ENCODE measurements around the gene PEF1. TPM values are rescaled to one million over a fixed set of nuclear protein-coding genes. Genes with fewer than 3 reads are reported as not detected.
A peak's percentile ranks its signal among the peaks of the same experiment; 100 is the strongest.

Gene PEF1
- total and polyA plus RNA-seq, 2 donors (not counting 3 experiments of a cell fraction or from before 2014, with no cell fraction given), result 73.3 to 161 TPM

DNA sequence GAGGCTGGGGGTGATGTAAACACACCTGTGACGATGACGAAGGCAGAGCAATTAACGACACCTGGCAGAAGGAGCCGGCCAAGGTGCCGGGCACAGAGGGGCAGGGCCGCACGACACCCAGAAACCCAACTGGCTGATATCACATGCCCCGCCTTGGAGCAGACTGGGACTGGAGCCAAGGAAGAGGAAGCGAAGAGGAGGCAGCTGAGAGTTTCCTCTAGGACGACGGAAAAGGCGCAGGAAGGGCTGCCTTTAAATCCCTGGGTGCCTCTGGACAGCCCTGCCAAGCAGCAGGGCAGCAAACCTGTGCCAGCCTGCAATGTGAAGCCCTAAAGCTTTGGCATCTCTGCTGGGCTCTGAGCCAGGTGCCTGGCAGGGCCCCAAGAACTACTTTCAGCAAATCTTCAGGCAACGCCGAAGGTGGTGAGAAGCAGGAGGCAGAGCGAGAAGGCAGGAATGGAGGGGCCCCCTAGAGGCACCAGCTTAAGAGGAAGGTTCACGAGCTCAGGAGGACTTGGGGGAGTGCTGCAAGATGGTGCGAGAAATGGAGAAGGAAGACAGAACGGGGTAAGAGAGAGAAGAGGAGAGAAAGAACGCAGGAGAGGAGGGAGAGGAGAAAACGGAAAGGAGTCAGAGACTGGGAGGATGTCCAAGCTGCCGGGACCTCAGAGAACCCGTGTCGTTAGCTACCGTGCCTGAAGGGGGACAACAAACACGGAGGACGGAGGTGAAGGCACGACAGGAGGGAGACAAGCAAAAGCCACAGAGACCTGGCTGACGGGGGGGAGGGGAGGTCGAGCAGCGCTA is 25.3 kb upstream of the PEF1 start:
- Histone ChIP-seq H2AFZ (ENCODE audit: low read depth, low read length) (peak overlapping the region; percentile 86), H3K27me3 (ENCODE audit: control insufficient read depth in 2 of 2, insufficient read depth in 2 of 2, low read length in 2 of 2) (no peaks in the 10 kb centered on the region)

More for the DNA sequence above, 25.3 kb upstream of the PEF1 start:
- intact Hi-C loops (cut with micrococcal nuclease), result loop anchor here (1.0 to 2.0 kb wide), 2 partner anchors 17 to 45 kb away; no protein-coding TSS in a partner anchor
- H3K9me3 ChIP-seq (replicated peaks; ENCODE audit: control insufficient read depth, insufficient read depth, low read length), result no peaks in the 10 kb centered on the region
- H3K36me3 ChIP-seq (ENCODE audit: control insufficient read depth in 2 of 2, extremely low read depth in 1 of 2, insufficient read depth in 2 of 2, low read length in 2 of 2), result no peaks in the 10 kb centered on the region
- H3K27ac ChIP-seq (ENCODE audit: insufficient read depth, low read depth, low read length), result no peak overlapping the region
- ChIA-PET CTCF (interaction anchor here (0.8 to 10.6 kb wide), 12 partner anchors 10 to 119 kb away, joined by 3 to 180 read pairs (median 6); no protein-coding TSS in a partner anchor), POLR2A (no interaction called here)
- TF ChIP-seq POLR2A (IDR thresholded peaks at IDR 0.05; ENCODE audit: low read depth, low read length) (no peak), CTCF (IDR thresholded peaks at IDR 0.05; ENCODE audit: extremely low read depth in 1 of 2, insufficient read depth in 1 of 2, low read depth in 1 of 2, low read length in 2 of 2) (peak; percentile 10 to 29), MYC (IDR thresholded peaks at IDR 0.05; ENCODE audit: low read depth, low read length) (no peak)
- peak overlapping the region; percentile 7 to 31 (median 21) for H3K4me3 ChIP-seq (replicated peaks in 1 of 3; ENCODE audit: insufficient read depth in 1 of 3, low read depth in 1 of 3, low read length in 3 of 3)
- DNase-seq (ENCODE audit: low read depth, low spot score), result peak; percentile 77
- BruUV-seq (replicated peaks), result no TSS peak
- peak overlapping the region; percentile 70 for H3K4me2 ChIP-seq (ENCODE audit: insufficient read depth, low read length)
- dilution Hi-C loops (cut with MboI; ENCODE audit: extremely low pct_ligation_motif_present, low sequenced_read_pairs), result no loop called here
- no peaks in the 10 kb centered on the region for H3K79me2 ChIP-seq (ENCODE audit: control insufficient read depth, insufficient read depth, low read length)
- no peak overlapping the region for H3K9ac ChIP-seq (replicated peaks; ENCODE audit: extremely low read depth, insufficient read depth, low read length)
- H3K4me1 ChIP-seq (ENCODE audit: control insufficient read depth, extremely low read depth, insufficient read depth, low read length), result peaks cover 13% of the 10 kb centered on the region
- no peaks in the 10 kb centered on the region for H3K9me1 ChIP-seq (replicated peaks; ENCODE audit: control insufficient read depth, extremely low read depth, insufficient read depth, low read length)
- FAIRE-seq, result peak; percentile 81
- no peaks in the 10 kb centered on the region for H4K20me1 ChIP-seq (replicated peaks; ENCODE audit: control insufficient read depth, extremely low read depth, insufficient read depth, low read length)
